Activated T-helper 9 cell treated with anti-CD3 and anti-CD28 coated beads, Interleukin-2, amount 50 U/mL, for 16 hours (primary cell): ENCODE results near the gene FARS2.

Experiments
- DNase-seq: peaks from one replicate; pipeline ENCODE4 v3.0.0-alpha.2; 2020; ENCODE audit warnings: low read depth

The FARS2 gene

GRCh38 chr6:5762561-5762968, 501.3 kb downstream of the FARS2 start:
- no peak for DNase-seq

DNA sequence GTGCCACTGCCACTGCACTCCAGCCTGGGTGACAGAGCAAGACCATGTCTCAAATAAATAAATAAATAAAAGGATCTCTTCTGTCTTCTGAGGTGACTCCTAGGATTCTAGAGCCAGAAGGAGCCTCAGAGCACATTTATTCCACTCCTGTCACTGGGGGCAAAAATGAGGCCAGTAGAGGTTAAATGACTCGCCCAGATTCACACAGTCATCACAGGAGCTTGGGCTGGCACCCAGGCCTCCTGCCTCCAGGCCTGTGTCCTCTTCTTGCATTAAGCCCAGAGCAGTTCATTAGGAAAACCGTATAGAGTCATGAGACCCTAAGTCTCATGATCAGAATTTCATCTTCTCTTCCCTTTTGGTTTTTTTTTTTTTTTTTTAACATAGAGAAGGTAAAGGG, 502.1 kb downstream of the FARS2 start:
- DNase-seq, result no peak

- DNase-seq, result no peak
These were observed 502.6 kb downstream of the FARS2 start for GRCh38 chr6:5763871-5764270.

DNA sequence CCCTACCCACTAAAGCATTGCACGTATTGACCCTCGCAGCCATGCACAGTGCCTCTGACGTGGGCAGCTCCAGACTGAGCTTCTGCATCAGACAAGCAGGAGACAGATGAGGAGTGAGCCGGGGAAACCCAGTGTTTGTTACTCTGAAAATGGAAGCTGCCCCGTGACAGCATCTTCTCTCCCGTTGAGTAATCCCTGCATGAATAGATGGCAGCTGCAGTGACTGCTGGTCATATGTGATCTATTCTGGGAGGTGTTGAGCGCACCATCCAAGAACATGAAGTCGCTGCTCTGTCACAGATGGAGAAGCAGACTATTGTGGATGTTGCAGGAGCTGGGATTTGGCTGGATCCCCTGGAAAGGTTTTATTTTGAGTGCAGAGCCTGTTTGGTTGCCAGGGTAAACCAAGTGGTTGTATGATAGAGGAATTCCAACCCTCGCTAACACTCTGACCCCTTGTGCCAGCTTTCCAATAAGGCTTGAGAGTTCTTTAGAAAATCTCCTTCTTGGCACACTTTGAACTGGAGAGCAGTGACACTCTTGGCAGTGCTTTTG, 503.2 kb downstream of the FARS2 start:
- DNase-seq, result no peak

DNA sequence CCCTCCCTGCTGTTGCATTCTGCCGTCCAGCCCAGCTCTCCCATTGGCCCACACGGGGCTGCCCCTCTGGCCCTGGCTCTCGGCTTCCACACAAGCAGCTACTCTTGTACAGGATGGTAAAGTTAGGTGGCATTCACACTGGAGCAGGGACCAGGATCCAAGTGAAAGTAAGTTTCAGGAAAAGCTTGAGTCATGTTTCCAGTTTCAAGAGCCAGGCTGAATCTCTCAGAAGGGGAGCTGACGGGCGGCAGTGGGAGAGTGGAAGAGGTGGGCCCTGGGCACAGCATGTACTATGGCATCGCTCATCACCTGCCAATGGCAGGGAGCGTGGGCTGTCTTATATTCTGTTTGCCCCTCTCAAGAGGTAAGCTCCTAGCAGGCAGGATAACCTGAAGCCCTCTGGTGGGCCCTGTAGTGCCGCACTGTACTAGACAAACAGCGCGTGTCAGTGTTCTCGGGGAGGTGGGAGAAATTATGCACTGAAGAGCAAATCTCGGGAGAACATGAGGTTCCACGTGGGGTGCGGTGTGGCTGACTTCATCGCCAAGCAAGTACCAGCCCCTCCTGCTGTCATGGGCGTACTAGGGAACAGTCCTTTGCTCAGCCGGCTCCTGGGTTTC, 503.9 kb downstream of the FARS2 start:
- DNase-seq, result no peak

DNA sequence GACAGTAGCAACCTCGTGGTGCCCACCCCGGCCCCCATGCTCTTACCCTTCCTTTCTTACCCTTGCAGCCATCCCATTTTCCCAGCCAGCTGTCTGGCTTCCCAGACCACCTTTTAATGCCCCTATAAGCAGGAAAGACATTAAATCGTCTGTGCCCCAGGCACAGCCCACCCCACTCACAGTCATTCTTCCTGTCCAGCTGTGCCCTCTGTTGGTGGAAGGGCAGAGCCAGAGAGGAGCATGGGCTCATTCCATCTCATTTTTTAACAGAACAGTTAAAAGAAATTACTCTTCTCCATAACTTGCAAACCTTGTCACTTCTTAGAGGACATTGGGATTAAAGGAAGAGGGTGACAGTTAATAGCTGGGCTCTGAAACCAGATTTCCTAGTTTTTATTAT, 504.9 kb downstream of the FARS2 start:
- no peak for DNase-seq

- no peak for DNase-seq
These were observed 506.2 kb downstream of the FARS2 start for GRCh38 chr6:5767471-5767870.

DNA sequence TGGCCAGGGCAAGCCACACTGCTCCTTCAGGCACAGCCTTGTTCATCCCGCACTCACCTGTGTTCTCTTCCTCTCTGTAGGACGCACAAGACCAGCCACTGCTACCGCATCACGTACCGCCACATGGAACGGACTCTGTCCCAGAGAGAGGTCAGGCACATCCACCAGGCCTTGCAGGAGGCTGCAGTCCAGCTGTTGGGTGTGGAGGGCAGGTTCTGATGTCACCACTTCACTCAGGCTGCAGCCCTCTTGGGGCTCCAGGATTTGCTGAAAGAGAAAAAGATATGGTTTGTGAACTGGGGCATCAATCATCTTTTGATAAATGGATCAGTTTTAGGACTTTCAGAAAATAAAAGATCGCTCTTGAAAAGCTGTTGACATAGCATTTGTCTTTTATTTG, 509.9 kb downstream of the FARS2 start:
- no peak for DNase-seq

- no peak for DNase-seq
These were observed 510.6 kb downstream of the FARS2 start for GRCh38 chr6:5771759-5772390.

DNA sequence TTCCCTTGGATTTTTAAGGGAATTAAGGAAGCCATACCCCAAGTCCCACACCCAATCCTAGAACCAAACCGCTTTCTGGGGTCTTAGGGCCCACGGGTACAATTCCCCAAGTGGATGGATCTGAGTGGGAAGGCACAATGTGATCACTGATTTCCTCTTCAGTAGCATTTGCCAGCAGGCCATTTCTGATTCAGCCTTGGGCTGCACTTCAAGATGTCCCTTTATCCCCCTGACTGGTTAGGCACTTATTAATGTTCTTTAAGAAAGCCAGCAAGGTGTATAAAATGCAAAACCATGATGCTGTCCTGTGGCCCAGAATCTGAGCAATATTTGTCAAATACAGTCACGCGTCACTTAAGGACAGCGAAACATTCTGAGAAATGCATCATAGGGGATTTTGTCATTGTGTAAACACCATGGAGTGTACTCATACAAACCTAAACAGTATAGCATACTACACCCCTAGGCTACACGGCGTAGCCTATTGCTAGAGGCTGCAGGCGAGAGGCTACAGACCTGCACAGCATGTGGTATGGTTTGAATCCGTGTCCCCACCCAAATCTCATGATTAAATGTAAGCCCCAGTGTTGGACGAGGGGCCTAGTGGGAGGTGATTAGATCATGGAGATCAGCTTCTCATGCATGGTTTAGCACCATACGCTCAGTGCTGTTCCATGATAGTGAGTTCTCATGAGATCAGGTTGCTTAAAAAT, 511.3 kb downstream of the FARS2 start:
- no peak for DNase-seq

DNA sequence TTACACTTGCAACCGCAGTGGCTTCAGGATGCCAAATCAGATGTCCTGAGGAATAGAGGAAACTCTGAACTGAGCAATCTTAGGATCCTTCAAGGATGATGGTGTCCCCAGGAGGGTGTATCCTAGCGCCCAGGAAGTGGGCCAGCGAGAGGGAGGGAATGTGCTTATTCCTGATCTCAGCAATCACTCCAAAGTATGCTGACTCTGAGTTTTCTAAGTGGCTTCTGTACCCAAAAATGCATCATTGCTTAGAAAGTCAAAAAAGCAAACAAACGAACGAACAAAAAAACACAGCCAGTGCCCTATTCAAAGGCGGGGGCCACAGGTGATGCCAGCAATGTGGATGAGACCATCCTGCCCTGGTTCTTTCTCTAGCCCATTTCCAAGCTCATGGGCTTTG, 514.8 kb downstream of the FARS2 start:
- no peak for DNase-seq

GRCh38 chr6:5776706-5777390, 515.5 kb downstream of the FARS2 start:
- no peak for DNase-seq

GRCh38 chr6:5778317-5778857, 517.1 kb downstream of the FARS2 start:
- no peak for DNase-seq

GRCh38 chr6:5778906-5779305, 517.6 kb downstream of the FARS2 start:
- DNase-seq, result no peak

DNA sequence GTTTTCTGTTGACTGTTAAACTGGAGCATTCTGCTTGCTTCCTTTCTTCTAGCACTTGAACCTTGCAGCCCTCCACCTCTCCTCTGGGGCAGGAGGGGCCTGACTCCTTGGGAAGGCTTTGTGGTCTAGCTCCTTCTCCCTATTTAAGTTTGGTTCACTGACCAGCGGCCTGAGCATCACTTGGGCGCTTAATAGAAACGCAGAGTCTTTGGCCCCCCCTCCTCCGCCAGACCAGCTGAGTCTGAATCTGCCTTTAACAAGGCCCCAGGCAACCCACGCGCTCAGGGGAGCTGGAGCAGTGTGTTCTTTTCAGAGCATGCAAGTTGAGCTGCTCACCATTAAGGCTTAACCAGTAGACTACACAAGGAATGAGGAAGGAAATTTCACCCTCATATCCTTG, 519.7 kb downstream of the FARS2 start:
- no peak for DNase-seq

- DNase-seq, result no peak
These were observed 520.7 kb downstream of the FARS2 start for GRCh38 chr6:5781966-5782556.

DNA sequence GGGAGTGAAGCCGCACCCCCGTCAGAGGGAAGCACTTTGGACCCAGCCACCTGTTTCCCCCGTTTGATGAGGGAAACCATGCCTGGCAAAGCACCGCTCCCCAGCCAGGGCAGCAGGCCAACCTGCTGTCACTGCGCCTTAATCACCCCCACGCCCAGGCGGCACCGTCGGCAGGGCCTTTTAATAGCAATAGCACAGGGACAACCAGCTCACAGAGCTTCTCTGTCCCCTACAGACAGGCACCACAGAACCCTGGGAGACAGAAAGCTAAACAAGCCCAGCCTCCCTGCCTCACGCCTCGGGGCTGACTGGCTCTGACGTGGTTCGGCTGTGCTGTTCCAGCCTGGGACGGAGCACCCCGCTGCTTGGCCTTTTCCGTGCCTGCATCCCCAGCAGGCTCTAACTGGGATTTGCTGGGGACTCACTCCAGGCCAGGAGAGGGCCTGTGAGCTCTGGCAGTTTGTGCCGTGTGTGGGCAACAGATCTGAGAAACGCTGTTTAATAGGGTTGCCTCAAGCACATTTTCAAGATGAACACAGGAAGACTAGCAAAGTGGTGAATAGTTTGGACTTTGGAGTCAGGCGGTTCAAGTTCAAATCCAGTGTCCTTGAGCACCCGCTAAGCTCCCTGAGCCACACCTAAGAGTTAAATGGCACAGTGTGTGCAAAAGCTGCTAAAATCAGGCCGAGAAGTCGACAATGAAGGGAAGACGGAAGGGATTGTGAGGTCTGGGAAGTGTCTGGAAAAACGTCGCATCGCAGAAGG, 521.7 kb downstream of the FARS2 start:
- DNase-seq, result no peak

DNA sequence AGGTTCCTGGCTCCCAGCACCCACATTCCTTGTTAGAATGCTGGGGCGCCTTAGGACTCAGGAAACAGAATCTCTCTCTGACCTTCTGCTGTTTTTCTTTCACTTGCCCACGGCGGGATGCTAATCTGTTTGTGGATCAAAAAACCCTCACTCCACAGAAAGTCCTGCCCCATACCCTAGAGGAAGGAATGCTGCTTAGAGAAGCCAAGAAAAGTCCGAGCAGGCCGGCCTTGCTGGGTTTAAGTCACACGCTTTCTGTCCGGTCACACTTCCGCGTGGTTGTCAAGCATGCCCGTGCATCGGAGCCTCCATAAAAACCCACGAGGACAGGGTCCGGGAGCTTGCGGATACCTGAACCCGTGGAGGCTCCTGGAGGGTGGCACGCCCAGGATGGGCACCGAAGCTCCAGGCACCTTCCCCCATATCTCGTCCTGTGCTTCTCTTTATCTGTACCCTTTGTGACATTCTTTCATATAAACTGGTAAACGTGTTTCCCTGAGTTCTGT, 522.3 kb downstream of the FARS2 start:
- DNase-seq, result no peak

- DNase-seq, result no peak
These were observed 523.9 kb downstream of the FARS2 start for GRCh38 chr6:5785249-5785648.

- DNase-seq, result no peak
These were observed 525.1 kb downstream of the FARS2 start for GRCh38 chr6:5786321-5786968.
